Astrocyte (in vitro differentiated cells and primary cell): ENCODE results near the gene PTPN1. TPM values are rescaled to one million over a fixed set of nuclear protein-coding genes. Genes with fewer than 3 reads are reported as not detected.

Source experiments
- DNase-seq: peaks from one replicate; pipeline ENCODE4 v3.0.0-alpha.2; 2010; ENCODE audit warnings: low read depth
- FAIRE-seq: peaks from 2 replicates; lab custom pipeline; 2011; peaks lifted over from hg19 to GRCh38; lab: Jason Lieb, UNC
- H2AFZ ChIP-seq: 2 replicates; pipeline ENCODE4 v1.6.0; 2012; ENCODE audit warnings: low read depth, low read length, inconsistent platforms
- H3K27ac ChIP-seq: 2 replicates; pipeline ENCODE4 v1.5.1; 2011; ENCODE audit warnings: low read depth, low read length, inconsistent platforms
- H3K27me3 ChIP-seq: 2 replicates; pipeline ENCODE4 v1.6.0; 2011; ENCODE audit warnings: low read length, inconsistent platforms; ENCODE audit not compliant: insufficient read depth
- H3K36me3 ChIP-seq: 2 replicates; pipeline ENCODE4 v1.5.1; 2011; ENCODE audit warnings: low read length, inconsistent platforms; ENCODE audit not compliant: insufficient read depth
- H3K4me1 ChIP-seq: 2 replicates; pipeline ENCODE4 v1.5.1; 2011; ENCODE audit warnings: low read length, inconsistent platforms; ENCODE audit not compliant: insufficient read depth
- H3K4me2 ChIP-seq: 2 replicates; pipeline ENCODE4 v1.6.0; 2012; ENCODE audit warnings: low read length, inconsistent platforms
- H3K4me3 ChIP-seq: 2 replicates; pipeline ENCODE4 v1.5.1; 2011; ENCODE audit warnings: low read depth, mild to moderate bottlenecking, low read length, inconsistent platforms; ENCODE audit not compliant: insufficient read depth
- H3K79me2 ChIP-seq: 2 replicates; pipeline ENCODE4 v1.6.0; 2012; ENCODE audit warnings: mild to moderate bottlenecking, low read length, inconsistent platforms; ENCODE audit not compliant: insufficient read depth
- H3K9ac ChIP-seq: 2 replicates; pipeline ENCODE4 v1.6.0; 2012; ENCODE audit warnings: mild to moderate bottlenecking, low read length, inconsistent platforms
- H3K9me3 ChIP-seq: 2 replicates; pipeline ENCODE4 v1.5.1; 2012; ENCODE audit warnings: low read depth, mild to moderate bottlenecking, low read length, inconsistent platforms; ENCODE audit not compliant: insufficient read depth
- H4K20me1 ChIP-seq: 2 replicates; pipeline ENCODE4 v1.6.0; 2012; ENCODE audit warnings: low read length, inconsistent platforms; ENCODE audit not compliant: insufficient read depth
- H3K27ac Mint-ChIP-seq: one replicate; pipeline ENCODE4 v1.8.0; 2021; ENCODE audit warnings: mild to moderate bottlenecking, mixed read lengths; ENCODE audit not compliant: unreplicated experiment
- H3K27me3 Mint-ChIP-seq: one replicate; pipeline ENCODE4 v1.8.0; 2021; ENCODE audit warnings: low read depth, mixed read lengths; ENCODE audit not compliant: unreplicated experiment
- H3K36me3 Mint-ChIP-seq: one replicate; pipeline ENCODE4 v1.8.0; 2021; ENCODE audit warnings: low read depth, mixed read lengths; ENCODE audit not compliant: unreplicated experiment
- H3K4me1 Mint-ChIP-seq: one replicate; pipeline ENCODE4 v1.8.0; 2021; ENCODE audit warnings: low read depth, mixed read lengths; ENCODE audit not compliant: unreplicated experiment
- H3K4me3 Mint-ChIP-seq: one replicate; pipeline ENCODE4 v1.8.0; 2021; ENCODE audit warnings: mild to moderate bottlenecking, moderate library complexity, mixed read lengths; ENCODE audit not compliant: unreplicated experiment
- H3K9me3 Mint-ChIP-seq: one replicate; pipeline ENCODE4 v1.8.0; 2021; ENCODE audit warnings: mild to moderate bottlenecking, mixed read lengths; ENCODE audit not compliant: unreplicated experiment
- EZH2 ChIP-seq: IDR thresholded peaks from 2 replicates; pipeline ENCODE4 v1.6.1; 2012; ENCODE audit warnings: mild to moderate bottlenecking, low read length, inconsistent platforms; ENCODE audit not compliant: insufficient read depth
- total RNA-seq: library from RNA; stranded (reverse); gene quantifications from 2 replicates; pipeline ENCODE4 v1.2.1, GENCODE V29; 2021
- TF ChIP-seq, protein P1 (sequence below): IDR thresholded peaks from 2 replicates; pipeline ENCODE4 v1.5.1; 2011; ENCODE audit warnings: low read depth, mild to moderate bottlenecking, inconsistent platforms, low read length, moderate library complexity; ENCODE audit not compliant: insufficient read depth

Gene PTPN1
- total RNA-seq, 1 donor from 2014 or later: 64.9 TPM

DNA sequence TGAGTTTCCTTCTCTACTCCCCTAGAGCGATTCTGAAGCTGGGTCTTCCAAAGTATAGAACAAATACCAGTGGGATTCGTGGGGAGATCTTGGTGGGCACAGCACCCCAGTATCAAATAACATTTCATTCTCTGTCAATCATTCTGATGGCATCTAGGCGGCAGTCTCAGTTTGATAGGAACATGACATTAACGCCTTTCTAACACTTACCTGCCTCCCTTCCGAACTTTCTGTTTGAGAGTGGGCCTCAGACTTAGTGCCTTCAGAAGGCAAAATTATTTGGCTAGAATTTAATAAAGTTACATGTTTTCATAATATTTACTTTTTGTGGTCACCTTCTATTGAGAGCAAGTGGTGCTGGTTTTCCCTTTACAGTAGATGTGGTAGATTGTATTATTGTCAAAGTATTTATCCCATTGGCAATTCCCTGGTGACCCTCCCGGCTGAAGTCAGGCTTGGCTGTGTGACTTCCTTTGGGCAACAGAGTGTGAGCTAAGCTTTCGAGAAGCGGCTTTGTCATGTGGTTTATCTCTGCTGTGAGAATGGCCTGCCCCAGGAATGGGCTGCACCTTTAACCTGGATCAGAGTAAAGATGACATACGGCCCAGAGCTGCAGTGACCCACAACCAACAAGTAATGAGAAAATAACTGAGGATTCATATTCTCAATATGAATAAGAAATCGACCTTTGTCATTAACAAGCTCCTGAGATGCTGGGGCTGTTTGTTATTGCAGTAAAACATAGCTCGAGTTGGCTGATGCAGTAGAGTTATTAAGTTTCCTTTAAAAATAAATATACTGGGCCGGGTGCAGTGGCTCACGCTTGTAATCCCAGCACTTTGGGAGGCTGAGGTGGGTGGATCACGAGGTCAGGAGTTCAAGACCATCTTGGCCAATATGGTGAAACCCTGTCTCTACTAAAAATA, 45.2 kb upstream of the PTPN1 start:
- no peak for DNase-seq
- Mint-ChIP-seq H3K36me3 (no peaks in the 10 kb centered on the region), H3K27me3 (peaks cover 3% of the 10 kb centered on the region), H3K4me1 (peaks cover 5% of the 10 kb centered on the region), H3K4me3 (no peak overlapping the region), H3K27ac (no peak overlapping the region), H3K9me3 (no peaks in the 10 kb centered on the region)
- H3K4me2 ChIP-seq: peak overlapping the region; percentile 66
- H3K79me2 ChIP-seq: no peaks in the 10 kb centered on the region
- peaks cover 4% of the 10 kb centered on the region for H3K4me1 ChIP-seq
- no peaks in the 10 kb centered on the region for H3K36me3 ChIP-seq
- H2AFZ ChIP-seq: no peak overlapping the region
- no peaks in the 10 kb centered on the region for H4K20me1 ChIP-seq
- no peak overlapping the region for H3K4me3 ChIP-seq
- no peak overlapping the region for H3K27ac ChIP-seq
- no peak overlapping the region for H3K9ac ChIP-seq
- TF ChIP-seq, protein P1, sequence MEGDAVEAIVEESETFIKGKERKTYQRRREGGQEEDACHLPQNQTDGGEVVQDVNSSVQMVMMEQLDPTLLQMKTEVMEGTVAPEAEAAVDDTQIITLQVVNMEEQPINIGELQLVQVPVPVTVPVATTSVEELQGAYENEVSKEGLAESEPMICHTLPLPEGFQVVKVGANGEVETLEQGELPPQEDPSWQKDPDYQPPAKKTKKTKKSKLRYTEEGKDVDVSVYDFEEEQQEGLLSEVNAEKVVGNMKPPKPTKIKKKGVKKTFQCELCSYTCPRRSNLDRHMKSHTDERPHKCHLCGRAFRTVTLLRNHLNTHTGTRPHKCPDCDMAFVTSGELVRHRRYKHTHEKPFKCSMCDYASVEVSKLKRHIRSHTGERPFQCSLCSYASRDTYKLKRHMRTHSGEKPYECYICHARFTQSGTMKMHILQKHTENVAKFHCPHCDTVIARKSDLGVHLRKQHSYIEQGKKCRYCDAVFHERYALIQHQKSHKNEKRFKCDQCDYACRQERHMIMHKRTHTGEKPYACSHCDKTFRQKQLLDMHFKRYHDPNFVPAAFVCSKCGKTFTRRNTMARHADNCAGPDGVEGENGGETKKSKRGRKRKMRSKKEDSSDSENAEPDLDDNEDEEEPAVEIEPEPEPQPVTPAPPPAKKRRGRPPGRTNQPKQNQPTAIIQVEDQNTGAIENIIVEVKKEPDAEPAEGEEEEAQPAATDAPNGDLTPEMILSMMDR: no peak
- TF ChIP-seq EZH2: no peak
- H3K27me3 ChIP-seq: no peaks in the 10 kb centered on the region
- FAIRE-seq: no peak
- no peaks in the 10 kb centered on the region for H3K9me3 ChIP-seq

DNA sequence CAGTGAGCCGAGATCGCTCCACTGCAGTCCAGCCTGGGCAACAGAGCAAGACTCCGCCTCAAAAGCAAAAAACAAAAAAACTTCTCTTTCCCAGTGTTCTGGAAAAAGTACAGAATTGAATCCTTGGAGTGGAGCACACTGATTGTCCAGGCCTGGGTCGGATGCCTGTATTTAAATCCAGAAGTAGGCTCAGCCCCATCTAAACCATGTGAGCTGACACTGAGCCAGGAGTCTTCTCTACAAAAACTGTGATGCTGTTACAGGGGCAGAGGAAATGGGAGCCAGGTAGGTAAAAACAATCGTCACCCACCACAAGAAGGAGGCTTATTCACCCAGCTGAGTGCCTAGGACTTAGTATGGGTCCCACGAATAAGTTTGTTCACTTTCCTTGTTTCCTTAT, 43.0 kb upstream of the PTPN1 start:
- no peaks in the 10 kb centered on the region for H3K79me2 ChIP-seq
- H3K4me3 Mint-ChIP-seq: no peak overlapping the region
- no peak overlapping the region for H3K27ac ChIP-seq
- H3K9me3 Mint-ChIP-seq: no peaks in the 10 kb centered on the region
- H3K27me3 ChIP-seq: no peaks in the 10 kb centered on the region
- H4K20me1 ChIP-seq: no peaks in the 10 kb centered on the region
- H3K4me1 Mint-ChIP-seq: peaks cover 5% of the 10 kb centered on the region
- H3K36me3 ChIP-seq: no peaks in the 10 kb centered on the region
- FAIRE-seq (no peak), DNase-seq (no peak)
- no peak overlapping the region for H3K9ac ChIP-seq
- no peak overlapping the region for H3K4me3 ChIP-seq
- no peak overlapping the region for H3K4me2 ChIP-seq
- no peak overlapping the region for H3K27ac Mint-ChIP-seq
- H3K36me3 Mint-ChIP-seq: no peaks in the 10 kb centered on the region
- H3K4me1 ChIP-seq: peaks cover under 1% of the 10 kb centered on the region
- H3K27me3 Mint-ChIP-seq: peaks cover 3% of the 10 kb centered on the region
- TF ChIP-seq, protein P1: no peak
- TF ChIP-seq EZH2: no peak
- H3K9me3 ChIP-seq: no peaks in the 10 kb centered on the region
- H2AFZ ChIP-seq: no peak overlapping the region
